Activated B cell treated with CpG ODN at 0.5 μM for 24 hours (primary cell): Measurements from ENCODE around the gene ACOT6. TPM values are rescaled to one million over a fixed set of nuclear protein-coding genes. Genes with fewer than 3 reads are reported as not detected.
"Not testable (repeated sequence)": the region's sequence is repeated elsewhere in the genome, so short reads cannot be mapped to it uniquely, and the experiment has no call there.

ENCODE experiments used
- ATAC-seq: fragments of 200-7000 bp; cut with Tn5 transposase; one replicate; pipeline ENCODE4 v1.10.0; 2021; ENCODE audit warnings: low read depth, mild to moderate bottlenecking, moderate library complexity
- CTCF ChIA-PET: fragments of 350-600 bp; sonication (Branson Sonifier 250); formaldehyde crosslinking; loops from one replicate; lab custom pipeline; 2021; ENCODE audit warnings: antibody characterized with exemption; lab: Charles Lee
- POLR2A ChIA-PET: fragments of 350-600 bp; sonication (Branson Sonifier 250); formaldehyde crosslinking; loops from one replicate; lab custom pipeline; 2021; ENCODE audit warnings: antibody characterized with exemption; lab: Charles Lee
- DNase-seq: peaks from one replicate; pipeline ENCODE4 v3.0.0; 2022
- H3K27ac Mint-ChIP-seq: one replicate; pipeline ENCODE4 v1.8.0; 2020; ENCODE audit warnings: mixed read lengths
- H3K27me3 Mint-ChIP-seq: one replicate; pipeline ENCODE4 v1.8.0; 2021; ENCODE audit warnings: mixed read lengths
- H3K36me3 Mint-ChIP-seq: one replicate; pipeline ENCODE4 v1.8.0; 2021; ENCODE audit warnings: low read depth, mixed read lengths
- H3K4me1 Mint-ChIP-seq: one replicate; pipeline ENCODE4 v1.8.0; 2021; ENCODE audit warnings: mixed read lengths
- H3K4me3 Mint-ChIP-seq: one replicate; pipeline ENCODE4 v1.8.0; 2020; ENCODE audit warnings: mild to moderate bottlenecking, mixed read lengths
- H3K9me3 Mint-ChIP-seq: one replicate; pipeline ENCODE4 v1.8.0; 2020; ENCODE audit warnings: mixed read lengths
- intact Hi-C: fragments of 100-400 bp; cut with micrococcal nuclease; formaldehyde crosslinking; loops from one replicate; pipeline ENCODE4 v1.15.1; 2024
- total RNA-seq: library from RNA; stranded (reverse); gene quantifications from 2 replicates; pipeline ENCODE4 v1.2.3, GENCODE V29; 2022
- TF ChIP-seq, protein P1 (sequence below): fragments of 200-600 bp; IDR thresholded peaks from one replicate; pipeline ENCODE4 v1.8.0; 2022; ENCODE audit warnings: antibody characterized with exemption, mild to moderate bottlenecking

Gene ACOT6, protein sequence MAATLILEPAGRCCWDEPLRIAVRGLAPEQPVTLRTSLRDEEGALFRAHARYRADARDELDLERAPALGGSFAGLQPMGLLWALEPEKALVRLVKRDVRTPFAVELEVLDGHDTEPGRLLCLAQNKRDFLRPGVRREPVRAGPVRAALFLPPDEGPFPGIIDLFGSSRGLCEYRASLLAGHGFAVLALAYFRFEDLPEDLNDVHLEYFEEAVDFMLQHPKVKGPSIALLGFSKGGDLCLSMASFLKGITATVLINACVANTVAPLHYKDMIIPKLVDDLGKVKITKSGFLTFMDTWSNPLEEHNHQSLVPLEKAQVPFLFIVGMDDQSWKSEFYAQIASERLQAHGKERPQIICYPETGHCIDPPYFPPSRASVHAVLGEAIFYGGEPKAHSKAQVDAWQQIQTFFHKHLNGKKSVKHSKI
- total RNA-seq, result not detected in 2 replicates

DNA sequence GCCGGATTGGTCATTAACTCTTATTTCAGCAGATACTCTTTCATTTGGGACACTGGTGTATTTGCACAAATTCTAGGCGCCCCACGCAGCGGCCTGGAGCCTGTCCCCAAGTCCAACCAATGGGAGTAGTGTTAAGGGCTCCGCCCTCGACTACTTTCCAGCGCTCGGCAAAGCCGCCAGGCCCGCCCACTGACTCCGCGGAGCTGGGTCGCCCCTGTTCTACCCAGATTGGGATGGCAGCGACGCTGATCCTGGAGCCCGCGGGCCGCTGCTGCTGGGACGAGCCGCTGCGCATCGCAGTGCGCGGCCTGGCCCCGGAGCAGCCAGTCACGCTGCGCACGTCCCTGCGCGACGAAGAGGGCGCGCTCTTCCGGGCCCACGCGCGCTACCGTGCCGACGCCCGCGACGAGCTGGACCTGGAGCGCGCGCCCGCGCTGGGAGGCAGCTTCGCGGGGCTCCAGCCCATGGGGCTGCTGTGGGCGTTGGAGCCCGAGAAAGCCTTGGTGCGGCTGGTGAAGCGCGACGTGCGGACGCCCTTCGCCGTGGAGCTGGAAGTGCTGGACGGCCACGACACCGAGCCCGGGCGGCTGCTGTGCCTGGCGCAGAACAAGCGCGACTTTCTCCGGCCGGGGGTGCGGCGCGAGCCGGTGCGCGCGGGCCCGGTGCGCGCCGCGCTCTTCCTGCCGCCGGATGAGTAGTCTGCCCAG is at the start of gene ACOT6:
Gene ACOT6, plus strand, starts transcription at position 179 of the 707 bp plus-strand sequence. Its CDS starts 55 bp downstream, at position 234.
- H3K4me1 Mint-ChIP-seq, result peaks cover 3% of the 10 kb centered on the region
- intact Hi-C loops, result loop anchor here (2.0 kb wide), 2 partner anchors 20 to 122 kb away; partner anchors contain the start of gene RIOX1
- peak within 1 kb of the TSS; percentile 84 for H3K4me3 Mint-ChIP-seq
- H3K36me3 Mint-ChIP-seq, result no peaks in the 10 kb centered on the region
- H3K9me3 Mint-ChIP-seq, result no peaks in the 10 kb centered on the region
- H3K27me3 Mint-ChIP-seq, result no peaks in the 10 kb centered on the region
- ChIA-PET CTCF (interaction anchor here (0.9 to 1.4 kb wide), 2 partner anchors 22 to 104 kb away, joined by 3 to 6 read pairs; no protein-coding TSS in a partner anchor), POLR2A (interaction anchor here (0.7 to 2.2 kb wide), 6 partner anchors 21 to 141 kb away, joined by 3 to 14 read pairs (median 8); partner anchors contain the start of genes ACOT2, ACOT4 and RIOX1)
- TF ChIP-seq, protein P1, sequence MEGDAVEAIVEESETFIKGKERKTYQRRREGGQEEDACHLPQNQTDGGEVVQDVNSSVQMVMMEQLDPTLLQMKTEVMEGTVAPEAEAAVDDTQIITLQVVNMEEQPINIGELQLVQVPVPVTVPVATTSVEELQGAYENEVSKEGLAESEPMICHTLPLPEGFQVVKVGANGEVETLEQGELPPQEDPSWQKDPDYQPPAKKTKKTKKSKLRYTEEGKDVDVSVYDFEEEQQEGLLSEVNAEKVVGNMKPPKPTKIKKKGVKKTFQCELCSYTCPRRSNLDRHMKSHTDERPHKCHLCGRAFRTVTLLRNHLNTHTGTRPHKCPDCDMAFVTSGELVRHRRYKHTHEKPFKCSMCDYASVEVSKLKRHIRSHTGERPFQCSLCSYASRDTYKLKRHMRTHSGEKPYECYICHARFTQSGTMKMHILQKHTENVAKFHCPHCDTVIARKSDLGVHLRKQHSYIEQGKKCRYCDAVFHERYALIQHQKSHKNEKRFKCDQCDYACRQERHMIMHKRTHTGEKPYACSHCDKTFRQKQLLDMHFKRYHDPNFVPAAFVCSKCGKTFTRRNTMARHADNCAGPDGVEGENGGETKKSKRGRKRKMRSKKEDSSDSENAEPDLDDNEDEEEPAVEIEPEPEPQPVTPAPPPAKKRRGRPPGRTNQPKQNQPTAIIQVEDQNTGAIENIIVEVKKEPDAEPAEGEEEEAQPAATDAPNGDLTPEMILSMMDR, result no peak
- DNase-seq, result peak; percentile 58
- ATAC-seq, result peak; percentile 85
- peak within 1 kb of the TSS; percentile 46 for H3K27ac Mint-ChIP-seq

DNA sequence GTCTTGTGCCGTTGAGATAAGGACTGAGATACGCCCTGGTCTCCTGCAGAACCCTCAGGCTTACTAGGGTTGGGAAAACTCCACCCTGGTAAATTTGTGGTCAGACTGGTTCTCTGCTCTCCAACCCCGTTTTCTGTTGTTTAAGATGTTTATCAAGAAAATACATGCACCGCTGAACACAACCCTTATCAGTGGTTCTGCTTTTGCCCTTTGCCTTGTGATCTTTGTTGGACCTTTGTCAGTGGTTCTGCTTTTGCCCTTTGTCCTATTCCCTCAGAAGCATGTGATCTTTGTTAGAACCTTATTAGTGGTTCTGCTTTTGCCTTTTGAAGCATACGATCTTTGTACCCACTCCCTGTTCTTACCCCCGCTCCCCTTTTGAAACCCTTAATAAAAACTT is 49.6 kb upstream of the ACOT6 start:
- ATAC-seq, H3K27me3 Mint-ChIP-seq, H3K4me1 Mint-ChIP-seq, H3K4me3 Mint-ChIP-seq, H3K27ac Mint-ChIP-seq, intact Hi-C loops, CTCF ChIA-PET, DNase-seq, H3K9me3 Mint-ChIP-seq, POLR2A ChIA-PET: not testable (repeated sequence)
- peaks cover 14% of the 10 kb centered on the region for H3K36me3 Mint-ChIP-seq

DNA sequence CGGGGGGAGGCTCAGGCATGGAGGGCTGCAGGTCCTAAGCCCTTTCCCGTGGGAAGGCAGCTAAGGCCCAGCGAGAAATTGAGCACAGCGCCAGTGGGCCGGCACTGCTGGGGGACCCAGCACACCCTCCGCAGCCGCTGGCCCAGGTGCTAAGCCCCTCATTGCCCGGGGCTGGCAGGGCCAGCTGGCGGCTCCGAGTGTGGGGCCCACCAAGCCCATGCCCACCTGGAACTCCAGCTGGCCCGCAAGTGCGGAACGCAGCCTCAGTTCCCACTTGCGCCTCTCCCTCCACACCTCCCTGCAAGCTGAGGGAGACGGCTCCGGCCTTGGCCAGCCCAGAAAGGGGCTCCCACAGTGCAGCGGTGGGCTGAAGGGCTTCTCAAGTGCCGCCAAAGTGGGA is 45.9 kb upstream of the ACOT6 start:
- CTCF ChIA-PET, result interaction anchor here (1.1 kb wide), 1 partner anchor 58 kb away, joined by 5 read pairs; no protein-coding TSS in a partner anchor
- H3K4me1 Mint-ChIP-seq, result peaks cover 33% of the 10 kb centered on the region
- POLR2A ChIA-PET, H3K27ac Mint-ChIP-seq, ATAC-seq, DNase-seq, H3K27me3 Mint-ChIP-seq, H3K9me3 Mint-ChIP-seq, H3K4me3 Mint-ChIP-seq: not testable (repeated sequence)
- intact Hi-C loops, result loop anchor here (5.0 kb wide), 2 partner anchors 74 to 509 kb away; partner anchors contain the start of genes RBM25 and RIOX1
- peaks cover 14% of the 10 kb centered on the region for H3K36me3 Mint-ChIP-seq

DNA sequence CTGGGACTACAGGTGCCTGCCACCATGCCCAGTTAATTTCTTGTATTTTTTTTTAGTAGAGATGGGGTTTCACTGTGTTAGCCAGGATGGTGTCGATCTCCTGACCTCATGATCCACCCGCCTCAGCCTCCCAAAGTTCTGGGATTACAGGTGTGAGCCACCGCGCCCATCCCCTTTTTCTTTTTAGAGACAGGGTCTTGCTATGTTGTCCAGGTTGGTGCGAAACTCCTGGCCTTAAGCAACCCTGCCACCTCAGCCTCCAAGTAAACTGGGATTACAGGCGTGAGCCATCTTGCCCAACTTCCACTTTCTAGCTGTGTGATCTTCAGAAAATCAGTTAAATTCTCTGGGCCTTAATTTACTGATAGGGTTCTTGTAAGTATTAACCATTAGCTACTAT is 45.4 kb upstream of the ACOT6 start:
- peaks cover 33% of the 10 kb centered on the region for H3K4me1 Mint-ChIP-seq

DNA sequence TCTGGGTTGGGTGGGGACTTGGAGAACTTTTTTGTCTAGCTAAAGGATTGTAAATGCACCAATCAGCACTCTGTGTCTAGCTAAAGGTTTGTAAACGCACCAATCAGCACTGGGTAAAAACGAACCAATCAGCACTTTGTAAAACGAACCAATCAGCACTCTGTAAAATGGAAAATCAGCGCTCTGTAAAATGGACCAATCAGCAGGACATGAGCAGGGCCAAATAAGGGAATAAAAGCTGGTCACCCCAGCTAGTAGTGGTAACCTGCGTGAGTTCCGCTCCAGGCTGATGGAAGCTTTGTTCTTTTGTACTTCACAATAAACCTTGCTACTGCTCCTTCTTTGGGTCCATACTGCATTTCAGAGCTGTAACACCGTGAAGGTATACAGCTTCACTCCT is 45.0 kb upstream of the ACOT6 start:
- H3K9me3 Mint-ChIP-seq, result no peaks in the 10 kb centered on the region
- intact Hi-C loops, result loop anchor here (5.0 kb wide), 2 partner anchors 75 to 510 kb away; partner anchors contain the start of genes RBM25 and RIOX1
- TF ChIP-seq, protein P1, result no peak
- H3K27ac Mint-ChIP-seq, result no peak overlapping the region
- POLR2A ChIA-PET, result interaction anchor here (0.8 kb wide), 1 partner anchor 195 kb away, joined by 3 read pairs; no protein-coding TSS in a partner anchor
- H3K27me3 Mint-ChIP-seq, result no peaks in the 10 kb centered on the region
- CTCF ChIA-PET, result interaction anchor here (1.1 kb wide), 1 partner anchor 59 kb away, joined by 5 read pairs; no protein-coding TSS in a partner anchor
- peaks cover 12% of the 10 kb centered on the region for H3K36me3 Mint-ChIP-seq
- DNase-seq (no peak), ATAC-seq (no peak)
- peak overlapping the region; percentile 48 for H3K4me3 Mint-ChIP-seq
- peaks cover 33% of the 10 kb centered on the region for H3K4me1 Mint-ChIP-seq

More for the DNA sequence above, 45.4 kb upstream of the ACOT6 start:
- POLR2A ChIA-PET, H3K27ac Mint-ChIP-seq, ATAC-seq, H3K4me3 Mint-ChIP-seq, H3K27me3 Mint-ChIP-seq, H3K9me3 Mint-ChIP-seq, DNase-seq: not testable (repeated sequence)
- CTCF ChIA-PET, result interaction anchor here (1.1 kb wide), 1 partner anchor 59 kb away, joined by 5 read pairs; no protein-coding TSS in a partner anchor
- H3K36me3 Mint-ChIP-seq, result peaks cover 14% of the 10 kb centered on the region
- intact Hi-C loops, result loop anchor here (5.0 kb wide), 2 partner anchors 75 to 510 kb away; partner anchors contain the start of genes RBM25 and RIOX1
